Ishikawa (cell line): ENCODE data around the gene NUP133.

Source experiments
- EP300 ChIP-seq: IDR thresholded peaks from 2 replicates; pipeline ENCODE4 v1.6.1; 2012; ENCODE audit warnings: borderline replicate concordance
- FOXM1 ChIP-seq: IDR thresholded peaks from 2 replicates; pipeline ENCODE4 v1.6.1; 2012; ENCODE audit warnings: low read depth, borderline replicate concordance
- NFIC ChIP-seq: IDR thresholded peaks from 2 replicates; pipeline ENCODE4 v1.6.1; 2012
- RAD21 ChIP-seq: IDR thresholded peaks from 2 replicates; pipeline ENCODE4 v1.6.1; 2012; ENCODE audit warnings: low read depth
- REST ChIP-seq: IDR thresholded peaks from 2 replicates; pipeline ENCODE4 v1.6.1; 2012; ENCODE audit warnings: low read depth, mild to moderate bottlenecking

- TF ChIP-seq FOXM1 (no peak), REST (no peak), EP300 (no peak), RAD21 (no peak), NFIC (no peak)
Observed at GRCh38 chr1:229537894-229538293, 29.8 kb upstream of the NUP133 start.
